Measurements from ENCODE around the gene PRPSAP1.
A peak's percentile ranks its signal among the peaks of the same experiment; 100 is the strongest.

PRPSAP1 gene

GRCh38 chr17:76267051-76267576 is 86.6 kb downstream of the PRPSAP1 start:
- no peak for DNase-seq
- no peak overlapping the region for H3K27ac Mint-ChIP-seq
- H3K4me1 Mint-ChIP-seq: peaks cover 59% of the 10 kb centered on the region
- peak overlapping the region; percentile 89 for H3K4me3 Mint-ChIP-seq
- TF ChIP-seq CTCF (IDR thresholded peaks at IDR 0.05): no peak
- peaks cover 4% of the 10 kb centered on the region for H3K27me3 Mint-ChIP-seq (ENCODE audit: low read depth, poor library complexity)
- H3K36me3 Mint-ChIP-seq (ENCODE audit: low read depth): peaks cover 16% of the 10 kb centered on the region
- H3K9me3 Mint-ChIP-seq: no peaks in the 10 kb centered on the region

- Mint-ChIP-seq H3K27ac (no peak overlapping the region), H3K36me3 (ENCODE audit: low read depth) (peaks cover 16% of the 10 kb centered on the region), H3K4me3 (peak overlapping the region; percentile 89), H3K27me3 (ENCODE audit: low read depth, poor library complexity) (peaks cover 4% of the 10 kb centered on the region), H3K9me3 (no peaks in the 10 kb centered on the region), H3K4me1 (peaks cover 63% of the 10 kb centered on the region)
- no peak for DNase-seq
- TF ChIP-seq CTCF (IDR thresholded peaks at IDR 0.05): no peak
These were observed 87.3 kb downstream of the PRPSAP1 start for GRCh38 chr17:76266244-76266938.

GRCh38 chr17:76265624-76266243 is 88.0 kb downstream of the PRPSAP1 start:
- no peak overlapping the region for H3K27ac Mint-ChIP-seq
- DNase-seq: peak; percentile 73

GRCh38 chr17:76264755-76265623 is 88.7 kb downstream of the PRPSAP1 start, which contains the start of gene UBALD2:
Gene UBALD2, plus strand, starts transcription at chr17:76265348. Its CDS starts 158 bp downstream, at chr17:76265506.
- TF ChIP-seq CTCF (IDR thresholded peaks at IDR 0.05): no peak
- DNase-seq: peak; percentile 96
- peaks cover 15% of the 10 kb centered on the region for H3K36me3 Mint-ChIP-seq (ENCODE audit: low read depth)
- no peaks in the 10 kb centered on the region for H3K9me3 Mint-ChIP-seq
- peak within 1 kb of the TSS; percentile 89 for H3K4me3 Mint-ChIP-seq
- H3K27ac Mint-ChIP-seq: no peak within 1 kb of the TSS
- peaks cover 65% of the 10 kb centered on the region for H3K4me1 Mint-ChIP-seq
- H3K27me3 Mint-ChIP-seq (ENCODE audit: low read depth, poor library complexity): peaks cover 8% of the 10 kb centered on the region

More at GRCh38 chr17:76265624-76266243, 88.0 kb downstream of the PRPSAP1 start:
- peaks cover 7% of the 10 kb centered on the region for H3K27me3 Mint-ChIP-seq (ENCODE audit: low read depth, poor library complexity)
- peaks cover 61% of the 10 kb centered on the region for H3K4me1 Mint-ChIP-seq
- no peak for TF ChIP-seq CTCF (IDR thresholded peaks at IDR 0.05)
- peak overlapping the region; percentile 89 for H3K4me3 Mint-ChIP-seq
- H3K9me3 Mint-ChIP-seq: no peaks in the 10 kb centered on the region
- peaks cover 16% of the 10 kb centered on the region for H3K36me3 Mint-ChIP-seq (ENCODE audit: low read depth)

GRCh38 chr17:76264425-76264754 is 89.3 kb downstream of the PRPSAP1 start:
- Mint-ChIP-seq H3K4me3 (peak overlapping the region; percentile 72), H3K4me1 (peaks cover 65% of the 10 kb centered on the region)
- no peak for DNase-seq

More at GRCh38 chr17:76264425-76264754, 89.3 kb downstream of the PRPSAP1 start:
- H3K27me3 Mint-ChIP-seq (ENCODE audit: low read depth, poor library complexity): peaks cover 8% of the 10 kb centered on the region
- H3K27ac Mint-ChIP-seq: no peak overlapping the region
- peaks cover 9% of the 10 kb centered on the region for H3K36me3 Mint-ChIP-seq (ENCODE audit: low read depth)
- TF ChIP-seq CTCF (IDR thresholded peaks at IDR 0.05): no peak
- H3K9me3 Mint-ChIP-seq: no peaks in the 10 kb centered on the region
